Measurements from ENCODE around the gene ISG20L2.

DNA sequence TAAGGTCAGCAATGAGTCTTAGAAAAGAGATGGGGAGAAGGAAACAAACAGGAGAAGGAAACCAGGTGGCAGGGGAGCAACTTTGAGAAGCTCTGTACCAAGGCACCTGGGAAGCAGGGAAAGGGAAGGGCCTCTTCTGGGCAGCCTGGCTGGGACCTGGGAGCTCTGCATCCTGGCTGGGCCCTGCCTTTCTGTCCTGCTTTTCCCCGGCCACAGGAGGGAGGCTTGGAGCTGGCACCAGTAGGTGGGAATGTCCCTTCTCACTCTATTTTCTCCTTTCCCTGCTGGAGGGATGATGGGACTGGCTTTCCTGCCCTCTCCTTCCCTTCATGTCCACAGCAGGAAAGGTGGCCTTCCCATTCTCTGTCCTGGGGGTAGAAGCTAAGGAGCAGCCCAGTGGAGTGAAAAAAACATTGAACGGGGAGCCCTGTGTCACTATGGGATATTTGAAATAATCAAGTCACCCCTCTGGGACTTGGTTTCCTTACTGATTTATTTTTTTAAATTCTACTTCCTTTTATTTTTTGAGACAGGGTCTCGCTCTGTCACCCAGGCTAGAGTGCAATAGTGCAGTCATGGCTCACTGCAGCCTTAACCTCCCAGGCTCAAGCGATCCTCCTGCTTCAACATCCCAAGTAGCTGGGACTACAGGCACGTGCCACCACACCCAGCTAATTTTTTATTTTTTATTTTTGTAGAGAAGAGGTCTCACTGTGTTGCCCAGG is 46.2 kb downstream of the ISG20L2 start:
- TF ChIP-seq, protein P1, sequence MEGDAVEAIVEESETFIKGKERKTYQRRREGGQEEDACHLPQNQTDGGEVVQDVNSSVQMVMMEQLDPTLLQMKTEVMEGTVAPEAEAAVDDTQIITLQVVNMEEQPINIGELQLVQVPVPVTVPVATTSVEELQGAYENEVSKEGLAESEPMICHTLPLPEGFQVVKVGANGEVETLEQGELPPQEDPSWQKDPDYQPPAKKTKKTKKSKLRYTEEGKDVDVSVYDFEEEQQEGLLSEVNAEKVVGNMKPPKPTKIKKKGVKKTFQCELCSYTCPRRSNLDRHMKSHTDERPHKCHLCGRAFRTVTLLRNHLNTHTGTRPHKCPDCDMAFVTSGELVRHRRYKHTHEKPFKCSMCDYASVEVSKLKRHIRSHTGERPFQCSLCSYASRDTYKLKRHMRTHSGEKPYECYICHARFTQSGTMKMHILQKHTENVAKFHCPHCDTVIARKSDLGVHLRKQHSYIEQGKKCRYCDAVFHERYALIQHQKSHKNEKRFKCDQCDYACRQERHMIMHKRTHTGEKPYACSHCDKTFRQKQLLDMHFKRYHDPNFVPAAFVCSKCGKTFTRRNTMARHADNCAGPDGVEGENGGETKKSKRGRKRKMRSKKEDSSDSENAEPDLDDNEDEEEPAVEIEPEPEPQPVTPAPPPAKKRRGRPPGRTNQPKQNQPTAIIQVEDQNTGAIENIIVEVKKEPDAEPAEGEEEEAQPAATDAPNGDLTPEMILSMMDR (IDR thresholded peaks at IDR 0.05): no peak
- no peak for TF ChIP-seq POLR2AphosphoS5 (IDR thresholded peaks at IDR 0.05)
- TF ChIP-seq EP300 (IDR thresholded peaks at IDR 0.05): no peak
- no peak for TF ChIP-seq POLR2A (IDR thresholded peaks at IDR 0.05)
